Stimulated activated CD8-positive, alpha-beta memory T cell treated with anti-CD3 and anti-CD28 coated beads, Interleukin-4, amount 100 ng/mL, for 1 hour (primary cell): ENCODE results near the gene UNC45B.
"Not testable (repeated sequence)": the region's sequence is repeated elsewhere in the genome, so short reads cannot be mapped to it uniquely, and the experiment has no call there.

ENCODE experiments used
- DNase-seq, 2 donors: peaks; one replicate each; pipeline ENCODE4 v3.0.0-alpha.2; 2020; ENCODE audit warnings: low read depth in 2 of 2, low spot score in 1 of 2

UNC45B gene

DNA sequence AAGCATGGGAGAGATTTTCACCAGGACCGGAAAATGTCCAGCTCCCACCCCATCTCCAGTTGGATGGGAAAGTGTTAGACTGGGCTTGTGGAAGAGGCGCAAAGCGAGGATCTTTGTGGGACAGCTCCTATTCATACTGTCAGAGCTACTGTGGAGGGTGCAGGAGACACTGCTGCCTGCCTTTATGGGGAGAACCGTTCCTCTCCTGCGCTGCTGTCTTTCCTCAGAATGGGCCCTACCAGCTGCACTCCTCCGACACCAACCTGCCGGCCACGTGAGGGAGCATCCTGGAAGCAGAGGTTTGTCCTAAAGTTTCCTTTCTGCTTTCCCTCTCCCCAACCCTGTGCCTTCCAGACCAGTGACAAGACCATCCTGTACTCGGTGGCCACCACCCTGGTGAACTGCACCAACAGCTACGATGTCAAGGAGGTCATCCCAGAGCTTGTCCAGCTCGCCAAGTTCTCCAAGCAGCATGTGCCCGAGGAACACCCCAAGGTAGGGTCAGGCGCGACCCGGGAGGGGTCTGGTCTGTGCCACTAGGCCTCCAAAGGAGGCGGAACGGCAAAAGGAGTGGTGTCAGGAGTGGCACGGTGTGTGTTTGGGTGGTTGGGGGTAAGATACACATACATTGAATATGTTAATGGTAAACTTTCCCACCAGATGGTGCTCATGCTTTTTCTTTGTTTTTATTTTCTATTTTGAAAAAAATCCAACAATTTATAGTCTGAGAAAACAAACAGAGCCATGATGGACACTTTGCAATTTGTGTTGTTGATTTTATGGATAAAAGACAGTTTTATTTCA, 23.6 kb downstream of the UNC45B start:
- DNase-seq, result no peak

DNA sequence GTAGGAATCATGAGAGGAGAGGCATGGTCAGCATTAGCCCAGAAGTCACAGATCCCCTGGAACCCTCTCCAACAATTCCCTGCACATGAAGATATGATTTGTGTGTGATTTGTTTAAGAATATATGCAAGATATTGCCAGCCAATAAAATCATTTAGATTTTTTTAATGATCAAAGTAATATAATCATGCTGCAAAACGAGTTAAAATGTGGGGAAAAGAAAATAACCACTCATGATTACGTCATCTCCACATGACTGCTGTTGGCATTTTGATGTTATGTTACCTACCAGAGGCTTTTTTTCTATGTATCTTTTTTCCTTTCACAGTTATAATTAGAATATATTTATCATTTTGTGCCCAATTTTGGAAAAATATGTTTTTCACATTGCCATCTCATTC, 24.2 kb downstream of the UNC45B start:
- DNase-seq, result no peak

DNA sequence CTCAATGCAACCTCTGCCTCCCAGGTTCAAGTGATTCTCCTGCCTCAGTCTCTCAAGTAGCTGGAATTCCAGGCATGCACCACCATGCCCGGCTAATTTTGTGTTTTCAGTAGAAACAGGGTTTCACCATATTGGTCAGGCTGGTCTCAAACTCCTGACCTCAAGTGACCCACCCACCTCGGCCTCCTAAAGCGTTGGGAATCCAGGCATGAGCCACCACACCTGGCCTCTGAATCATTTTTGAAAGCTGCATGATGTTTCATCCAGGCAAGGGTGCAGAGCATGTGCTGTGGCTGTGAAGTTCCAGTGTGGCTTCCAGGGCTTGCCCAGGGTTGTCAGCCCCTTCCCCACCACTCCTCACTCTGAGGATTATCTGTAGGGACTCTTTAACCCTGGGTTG, 24.7 kb downstream of the UNC45B start:
- DNase-seq, result not testable (repeated sequence)

GRCh38 chr17:35174835-35175334, 27.3 kb downstream of the UNC45B start:
- DNase-seq, result no peak

GRCh38 chr17:35175638-35176415, 28.2 kb downstream of the UNC45B start:
- DNase-seq, result no peak

GRCh38 chr17:35176897-35177296, 29.3 kb downstream of the UNC45B start:
- no peak for DNase-seq

- DNase-seq, result not testable (repeated sequence)
Observed at GRCh38 chr17:35179379-35179778, 31.8 kb downstream of the UNC45B start.

DNA sequence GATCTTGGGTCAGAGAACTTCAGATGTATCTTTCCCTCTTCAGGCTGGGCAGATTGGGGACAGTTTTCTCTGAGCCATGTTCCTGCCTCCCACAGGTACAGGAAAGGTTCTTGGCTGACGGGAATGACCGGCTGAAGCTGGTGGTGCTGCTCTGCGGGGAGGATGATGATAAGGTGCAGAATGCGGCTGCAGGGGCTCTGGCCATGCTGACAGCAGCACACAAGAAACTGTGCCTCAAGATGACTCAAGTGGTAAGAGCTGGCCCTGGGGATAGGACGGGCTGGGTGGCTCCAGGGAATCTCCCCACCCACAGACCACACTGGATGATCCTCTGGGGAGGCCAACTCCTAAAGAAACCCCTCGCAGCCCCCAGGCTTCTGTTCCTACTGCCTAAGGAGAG, 35.7 kb downstream of the UNC45B start:
- DNase-seq, result no peak

DNA sequence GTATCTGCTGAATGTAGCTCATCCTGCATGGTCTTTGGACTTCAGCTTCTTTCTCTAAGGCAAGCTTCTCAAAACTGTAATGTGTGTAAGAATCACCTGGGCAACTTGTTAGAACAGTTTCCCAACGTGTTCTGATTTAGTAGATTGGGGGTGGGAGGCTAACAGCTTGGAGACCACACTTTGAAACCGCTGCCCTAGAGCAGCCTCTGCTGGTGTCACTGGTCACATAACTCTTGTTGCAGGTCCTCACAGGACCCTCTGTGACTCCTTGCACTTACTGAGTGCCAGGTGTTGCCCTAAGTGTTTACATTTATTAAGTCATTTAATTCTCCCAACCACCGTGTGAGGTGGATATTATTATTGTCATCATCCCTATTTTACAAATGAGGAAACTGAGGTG, 36.7 kb downstream of the UNC45B start:
- no peak for DNase-seq

DNA sequence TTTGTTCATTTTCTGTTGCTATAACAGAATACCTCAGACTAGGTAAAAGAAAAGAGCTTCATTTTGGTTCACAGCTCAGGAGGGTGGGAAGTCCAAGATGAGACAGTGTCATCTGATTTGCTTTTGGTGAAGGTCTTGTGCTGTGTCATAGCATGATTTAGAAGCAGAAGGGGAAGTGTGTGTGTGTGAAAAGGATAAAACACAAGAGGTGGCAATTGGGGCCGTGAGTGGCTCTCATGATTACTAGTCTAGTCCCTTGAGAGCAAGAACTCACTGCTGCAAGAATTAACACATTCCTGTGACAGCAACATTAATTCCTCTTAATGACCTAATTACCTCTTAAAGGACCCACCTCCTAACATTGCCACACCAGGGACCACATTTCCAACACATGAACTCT, 38.2 kb downstream of the UNC45B start:
- no peak for DNase-seq

- DNase-seq, result no peak
Observed at GRCh38 chr17:35187481-35187880, 39.9 kb downstream of the UNC45B start.

DNA sequence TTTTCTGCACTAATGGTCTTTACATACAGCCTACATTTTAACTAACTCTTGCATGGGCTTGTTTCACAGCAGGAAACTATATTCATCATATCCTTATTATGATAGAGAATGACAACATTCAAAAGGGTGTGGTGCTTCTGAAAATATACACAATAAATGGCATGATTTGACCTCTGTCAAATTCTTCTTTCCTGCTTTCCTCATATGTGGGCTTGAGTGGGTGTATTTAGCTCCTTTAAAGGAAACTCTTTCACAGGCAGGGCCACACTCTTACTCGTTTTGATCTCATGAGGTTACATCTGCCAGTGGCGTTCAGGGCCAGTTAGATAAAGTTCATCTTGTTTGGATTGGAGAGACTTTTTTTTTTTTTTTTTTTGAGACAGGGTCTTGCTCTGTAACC, 40.5 kb downstream of the UNC45B start:
- DNase-seq, result no peak

DNA sequence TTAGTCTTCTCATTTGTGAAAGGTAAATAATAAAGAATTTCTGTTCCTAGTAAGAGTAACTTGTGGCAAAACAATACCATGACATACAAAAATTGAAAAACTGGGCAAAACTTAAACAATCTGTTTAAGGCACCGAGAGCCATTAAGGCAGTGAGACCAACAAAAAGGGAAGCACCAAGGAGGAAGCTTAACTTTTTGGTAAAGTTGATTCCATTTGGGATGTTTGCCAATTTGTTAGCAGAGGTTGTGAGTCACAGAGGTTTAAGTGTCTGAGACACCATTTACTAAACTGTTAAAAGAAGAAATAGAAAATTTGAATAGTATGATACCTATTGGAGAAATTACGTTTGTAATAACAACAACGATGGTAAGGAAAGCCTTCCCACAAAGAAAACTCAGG, 41.7 kb downstream of the UNC45B start:
- no peak for DNase-seq

DNA sequence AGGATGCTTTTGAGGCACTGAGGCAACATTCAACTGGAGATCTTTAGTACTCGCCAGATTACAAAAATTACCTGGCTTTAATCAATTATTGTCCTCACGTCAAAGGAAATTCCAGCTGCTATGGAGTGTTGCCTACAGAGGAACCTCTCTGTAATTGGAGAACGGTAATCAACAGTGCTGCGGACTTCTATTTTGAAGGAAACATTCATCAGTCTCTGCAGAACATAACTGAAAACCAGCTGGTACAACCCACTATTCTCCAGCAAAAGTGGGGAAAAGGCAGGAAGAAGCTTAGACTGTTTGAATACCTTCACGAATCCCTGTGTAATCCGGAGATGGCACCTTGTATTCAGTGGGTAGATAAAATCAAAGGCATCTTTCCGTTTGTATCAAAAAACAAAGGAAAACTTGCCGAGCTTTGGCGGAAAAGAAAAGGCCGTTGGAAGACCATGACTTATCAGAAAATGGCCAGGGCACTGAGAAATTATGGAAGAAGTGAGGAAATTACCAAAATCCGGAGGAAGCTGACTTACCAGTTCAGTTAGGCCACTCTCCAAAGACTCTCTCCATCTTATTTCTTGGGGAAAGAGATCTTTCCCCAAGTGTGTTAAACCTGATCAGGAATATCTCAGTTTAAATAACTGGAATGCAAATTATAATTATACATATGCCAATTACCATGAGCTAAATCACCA, 43.5 kb downstream of the UNC45B start:
- no peak for DNase-seq

DNA sequence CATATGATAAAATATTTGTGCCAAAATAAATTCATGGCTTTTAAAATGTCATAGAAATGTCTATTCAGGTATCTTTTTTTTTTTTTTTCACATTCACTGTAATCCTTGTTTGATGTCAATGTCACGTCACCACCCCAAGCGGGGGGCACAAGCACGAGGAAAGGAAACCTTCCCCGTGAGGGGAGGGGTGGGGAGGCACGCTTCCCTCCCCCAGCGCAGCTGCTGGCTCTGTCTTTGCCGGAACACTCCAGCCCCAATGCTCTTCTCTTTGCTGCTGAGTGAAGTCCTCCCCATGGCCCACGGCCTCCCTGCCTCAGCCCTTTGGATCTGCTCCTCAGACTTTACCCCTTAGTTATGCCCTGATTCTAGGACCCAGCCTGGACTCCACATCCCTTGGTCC, 45.1 kb downstream of the UNC45B start:
- no peak for DNase-seq

DNA sequence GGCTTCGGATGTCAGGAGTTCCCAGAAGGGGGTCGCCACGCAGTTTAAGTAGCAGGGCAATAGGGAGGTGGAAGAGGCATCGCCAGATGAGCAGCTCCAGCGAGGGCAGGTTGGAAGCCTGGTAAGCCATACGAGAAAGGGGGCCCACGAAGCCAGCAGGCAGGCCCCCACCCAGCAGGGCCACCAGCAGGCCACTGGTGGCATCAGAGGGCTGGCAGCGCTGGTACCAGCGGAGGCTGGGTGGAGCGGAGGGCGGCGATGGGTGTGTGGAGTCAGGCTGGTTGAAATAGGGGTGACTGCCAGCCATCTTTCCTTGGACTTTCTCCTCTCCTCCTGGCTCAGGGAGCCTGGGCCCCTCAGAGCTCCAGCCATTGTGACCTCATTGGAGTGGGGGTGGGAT, 46.4 kb downstream of the UNC45B start, which contains the start of gene SLC35G3:
Gene SLC35G3, minus strand, starts transcription at position 393 of the 400 bp plus-strand sequence. Its CDS starts 86 bp downstream, at position 307.
- DNase-seq, result not testable (repeated sequence)

GRCh38 chr17:35195062-35195461, 47.4 kb downstream of the UNC45B start:
- not testable (repeated sequence) for DNase-seq

DNA sequence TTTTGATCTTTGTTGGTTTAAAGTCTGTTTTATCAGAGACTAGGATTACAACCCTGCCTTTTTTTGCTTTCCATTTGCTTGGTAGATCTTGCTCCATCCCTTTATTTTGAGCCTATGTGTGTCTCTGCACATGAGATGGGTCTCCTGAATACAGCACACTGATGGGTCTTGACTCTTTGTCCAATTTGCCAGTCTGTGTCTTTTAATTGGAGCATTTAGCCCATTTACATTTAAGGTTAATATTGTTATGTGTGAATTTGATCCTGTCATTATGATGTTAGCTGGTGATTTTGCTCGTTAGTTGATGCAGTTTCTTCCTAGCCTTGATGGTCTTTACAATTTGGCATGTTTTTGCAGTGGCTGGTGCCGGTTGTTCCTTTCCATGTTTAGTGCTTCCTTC, 55.0 kb downstream of the UNC45B start:
- DNase-seq, result not testable (repeated sequence)

DNA sequence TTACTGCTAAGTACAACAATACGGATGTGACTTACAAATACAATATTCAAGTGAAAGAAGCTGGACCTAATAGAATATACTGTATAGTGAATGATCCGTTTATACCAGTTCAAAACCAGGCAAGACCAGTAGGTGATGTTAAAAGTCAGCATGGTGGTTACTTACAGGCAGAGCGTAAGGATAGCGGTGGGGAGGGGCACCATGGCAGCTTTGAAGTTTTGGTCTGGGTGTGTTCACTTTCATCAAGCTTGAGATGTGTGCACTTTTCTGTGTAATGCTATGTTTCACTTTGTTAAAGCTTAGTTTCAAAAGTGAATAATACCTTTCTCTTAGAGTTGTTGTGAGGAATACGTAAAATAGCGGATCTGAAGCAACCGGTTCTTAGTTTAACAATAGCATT, 63.1 kb downstream of the UNC45B start:
- no peak for DNase-seq

GRCh38 chr17:35212668-35213067, 65.1 kb downstream of the UNC45B start:
- DNase-seq, result no peak

DNA sequence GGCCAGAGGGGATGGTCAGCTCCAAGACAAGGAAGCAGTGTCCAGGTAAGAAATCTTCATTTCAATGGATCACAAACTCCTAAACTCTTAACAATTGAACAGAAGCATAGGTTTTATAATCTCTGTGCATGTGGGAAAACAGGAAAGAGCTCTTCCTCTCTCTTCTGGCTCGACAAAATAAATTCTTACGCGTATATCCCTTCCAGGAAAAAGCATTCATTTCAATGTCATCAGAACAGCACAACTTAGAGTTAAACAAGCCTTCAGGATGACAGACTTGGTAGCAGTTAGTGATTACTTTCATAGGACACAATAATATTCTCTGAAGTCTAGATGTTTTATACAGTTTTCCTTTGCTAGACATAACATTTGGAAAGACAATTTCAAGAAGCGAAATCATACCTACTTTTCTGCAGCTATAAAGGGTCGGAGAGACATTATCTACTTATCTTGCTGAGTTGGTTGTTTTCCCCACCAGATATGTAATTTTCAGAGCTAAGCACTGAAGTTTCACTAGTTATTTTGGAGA, 65.9 kb downstream of the UNC45B start:
- DNase-seq, result no peak
